Right lobe of liver (tissue), 6 donors: ENCODE results near the gene NRF1. TPM values are rescaled to one million over a fixed set of nuclear protein-coding genes. Genes with fewer than 3 reads are reported as not detected.

Experiments
- ATAC-seq, 4 donors: fragments of 200-7000 bp; cut with Tn5 transposase; one replicate each; pipeline ENCODE4 v1.9.1; 2020; ENCODE audit warnings: mild to moderate bottlenecking in 4 of 4, moderate library complexity in 4 of 4
- DNase-seq, 3 donors: peaks; one replicate each; pipeline ENCODE4 v3.0.0-alpha.2; 2020
- H3K27ac ChIP-seq, 3 donors: fragments of 200-600 bp; one replicate each; pipeline ENCODE4 v1.8.0; 2022
- H3K27me3 ChIP-seq, 2 donors: fragments of 200-600 bp; one replicate each; pipeline ENCODE4 v1.8.0; 2022
- H3K36me3 ChIP-seq, 4 donors: fragments of 200-600 bp; sonication (generic) in 1 of 4; one replicate each; pipeline versions ENCODE4 v1.5.1 to v1.8.0; 2017 to 2022; ENCODE audit warnings: control low read depth in 1 of 4
- H3K4me1 ChIP-seq, 4 donors: fragments of 200-600 bp; sonication (generic) in 1 of 4; one replicate each; pipeline versions ENCODE4 v1.5.1 to v1.8.0; 2017 to 2022; ENCODE audit warnings: control low read depth in 1 of 4
- H3K4me3 ChIP-seq, 3 donors: fragments of 200-600 bp; one replicate each; pipeline ENCODE4 v1.8.0; 2022
- H3K9me3 ChIP-seq, 4 donors: fragments of 200-600 bp; sonication (generic) in 1 of 4; one replicate each; pipeline versions ENCODE4 v1.5.1 to v1.8.0; 2017 to 2022; ENCODE audit warnings: control low read depth in 1 of 4
- CTCF ChIP-seq, 4 donors: fragments of 200-600 bp in 3 of 4; fragments of 450-650 bp in 1 of 4; IDR thresholded peaks; one replicate each; pipeline versions ENCODE4 v1.5.1 to v1.8.0; 2016 to 2022; ENCODE audit warnings: antibody characterized with exemption in 4 of 4, mild to moderate bottlenecking in 2 of 4
- POLR2A ChIP-seq: fragments of 450-650 bp; IDR thresholded peaks from one replicate; pipeline ENCODE4 v1.6.1; 2017; ENCODE audit warnings: antibody characterized with exemption, mild to moderate bottlenecking
- WGBS: methylation state at CpG from one replicate; pipeline ENCODE4 v1.1.6; 2018; ENCODE audit warnings: low coverage, low lambda C conversion rate; ENCODE audit not compliant: insufficient coverage; ENCODE audit errors: missing lambda C conversion rate; 5-methylcytosine and 5-hydroxymethylcytosine counted together
- intact Hi-C, 2 donors: fragments of 100-400 bp; cut with DNase I; formaldehyde crosslinking; loops; one replicate each; pipeline versions ENCODE4 v1.11.2 to v1.14.1; 2022
- total RNA-seq, 6 experiments: library from RNA; depleted of rRNA in 2 of 6; stranded (reverse); fragments of >200 nt in 2 of 6; fragmentation: NEBNext Ultra II Directional in 3 of 6; extraction: Animal tissue kit (Norgen Biotek cat#: 25700) in 3 of 6; gene quantifications; one replicate each; pipeline versions ENCODE4 v1.1.0 to v1.2.4, GENCODE V29; 2016 to 2023
- donor health status: DM: no; HTN: yes; CAD: no.
- donor health status: DM: no; HTN: no; CAD: no.
- donor health status: DM: no; HTN: no; CAD: no.
- donor health status: DM: no; HTN: yes; CAD: no.
- donor health status: DM: no; HTN: yes; CAD: no.

NRF1 gene
- total RNA-seq, 6 experiments from 2014 or later, result 3.9 to 6.8 (median 5.3) TPM

GRCh38 chr7:129698516-129699418 is 87.2 kb downstream of the NRF1 start:
- Histone ChIP-seq H3K4me1 (no peaks in the 10 kb centered on the region), H3K27ac (no peak overlapping the region), H3K27me3 (no peaks in the 10 kb centered on the region), H3K9me3 (no peaks in the 10 kb centered on the region), H3K4me3 (no peak overlapping the region), H3K36me3 (no peaks in the 10 kb centered on the region)
- DNase-seq, result no peak
- WGBS, result 56% methylated on average over 3 of the region's 3 CpGs
- intact Hi-C loops, result no loop called here
- no peak for ATAC-seq
- TF ChIP-seq POLR2A, result no peak
- TF ChIP-seq CTCF (IDR thresholded peaks at IDR 0.05), result no peak

- TF ChIP-seq CTCF (IDR thresholded peaks at IDR 0.05) (no peak), POLR2A (no peak)
- H3K4me3 ChIP-seq, result no peak overlapping the region
- H3K4me1 ChIP-seq, result no peaks in the 10 kb centered on the region
- no peaks in the 10 kb centered on the region for H3K9me3 ChIP-seq
- ATAC-seq (no peak), DNase-seq (no peak)
- H3K27ac ChIP-seq, result no peak overlapping the region
- H3K27me3 ChIP-seq, result no peaks in the 10 kb centered on the region
- intact Hi-C loops, result no loop called here
- WGBS, result 80% methylated on average over 2 of the region's 2 CpGs
- H3K36me3 ChIP-seq, result no peaks in the 10 kb centered on the region
Observed at GRCh38 chr7:129702316-129702715, 90.8 kb downstream of the NRF1 start.

- TF ChIP-seq POLR2A (no peak), CTCF (IDR thresholded peaks at IDR 0.05) (no peak)
- H3K9me3 ChIP-seq, result no peaks in the 10 kb centered on the region
- no peak overlapping the region for H3K27ac ChIP-seq
- intact Hi-C loops, result no loop called here
- no peak for ATAC-seq
- H3K4me3 ChIP-seq, result no peak overlapping the region
- H3K4me1 ChIP-seq, result no peaks in the 10 kb centered on the region
- no peaks in the 10 kb centered on the region for H3K36me3 ChIP-seq
- H3K27me3 ChIP-seq, result no peaks in the 10 kb centered on the region
- 78% methylated on average over 3 of the region's 3 CpGs for WGBS
- DNase-seq, result no peak
Observed at GRCh38 chr7:129702761-129703338, 91.3 kb downstream of the NRF1 start.

GRCh38 chr7:129703751-129704150 is 92.2 kb downstream of the NRF1 start:
- intact Hi-C loops, result no loop called here
- WGBS, result 94% methylated on average over 4 of the region's 4 CpGs
- Histone ChIP-seq H3K27ac (no peak overlapping the region), H3K27me3 (no peaks in the 10 kb centered on the region), H3K4me1 (no peaks in the 10 kb centered on the region), H3K4me3 (no peak overlapping the region), H3K36me3 (no peaks in the 10 kb centered on the region), H3K9me3 (no peaks in the 10 kb centered on the region)
- ATAC-seq (no peak), DNase-seq (no peak)
- no peak for TF ChIP-seq CTCF (IDR thresholded peaks at IDR 0.05)
- TF ChIP-seq POLR2A, result no peak
